ENCODE results near the gene ARHGEF7.
"Not testable (repeated sequence)": the region's sequence is repeated elsewhere in the genome, so short reads cannot be mapped to it uniquely, and the experiment has no call there.

ARHGEF7 gene, protein sequence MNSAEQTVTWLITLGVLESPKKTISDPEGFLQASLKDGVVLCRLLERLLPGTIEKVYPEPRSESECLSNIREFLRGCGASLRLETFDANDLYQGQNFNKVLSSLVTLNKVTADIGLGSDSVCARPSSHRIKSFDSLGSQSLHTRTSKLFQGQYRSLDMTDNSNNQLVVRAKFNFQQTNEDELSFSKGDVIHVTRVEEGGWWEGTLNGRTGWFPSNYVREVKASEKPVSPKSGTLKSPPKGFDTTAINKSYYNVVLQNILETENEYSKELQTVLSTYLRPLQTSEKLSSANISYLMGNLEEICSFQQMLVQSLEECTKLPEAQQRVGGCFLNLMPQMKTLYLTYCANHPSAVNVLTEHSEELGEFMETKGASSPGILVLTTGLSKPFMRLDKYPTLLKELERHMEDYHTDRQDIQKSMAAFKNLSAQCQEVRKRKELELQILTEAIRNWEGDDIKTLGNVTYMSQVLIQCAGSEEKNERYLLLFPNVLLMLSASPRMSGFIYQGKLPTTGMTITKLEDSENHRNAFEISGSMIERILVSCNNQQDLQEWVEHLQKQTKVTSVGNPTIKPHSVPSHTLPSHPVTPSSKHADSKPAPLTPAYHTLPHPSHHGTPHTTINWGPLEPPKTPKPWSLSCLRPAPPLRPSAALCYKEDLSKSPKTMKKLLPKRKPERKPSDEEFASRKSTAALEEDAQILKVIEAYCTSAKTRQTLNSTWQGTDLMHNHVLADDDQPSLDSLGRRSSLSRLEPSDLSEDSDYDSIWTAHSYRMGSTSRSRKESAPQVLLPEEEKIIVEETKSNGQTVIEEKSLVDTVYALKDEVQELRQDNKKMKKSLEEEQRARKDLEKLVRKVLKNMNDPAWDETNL

DNA sequence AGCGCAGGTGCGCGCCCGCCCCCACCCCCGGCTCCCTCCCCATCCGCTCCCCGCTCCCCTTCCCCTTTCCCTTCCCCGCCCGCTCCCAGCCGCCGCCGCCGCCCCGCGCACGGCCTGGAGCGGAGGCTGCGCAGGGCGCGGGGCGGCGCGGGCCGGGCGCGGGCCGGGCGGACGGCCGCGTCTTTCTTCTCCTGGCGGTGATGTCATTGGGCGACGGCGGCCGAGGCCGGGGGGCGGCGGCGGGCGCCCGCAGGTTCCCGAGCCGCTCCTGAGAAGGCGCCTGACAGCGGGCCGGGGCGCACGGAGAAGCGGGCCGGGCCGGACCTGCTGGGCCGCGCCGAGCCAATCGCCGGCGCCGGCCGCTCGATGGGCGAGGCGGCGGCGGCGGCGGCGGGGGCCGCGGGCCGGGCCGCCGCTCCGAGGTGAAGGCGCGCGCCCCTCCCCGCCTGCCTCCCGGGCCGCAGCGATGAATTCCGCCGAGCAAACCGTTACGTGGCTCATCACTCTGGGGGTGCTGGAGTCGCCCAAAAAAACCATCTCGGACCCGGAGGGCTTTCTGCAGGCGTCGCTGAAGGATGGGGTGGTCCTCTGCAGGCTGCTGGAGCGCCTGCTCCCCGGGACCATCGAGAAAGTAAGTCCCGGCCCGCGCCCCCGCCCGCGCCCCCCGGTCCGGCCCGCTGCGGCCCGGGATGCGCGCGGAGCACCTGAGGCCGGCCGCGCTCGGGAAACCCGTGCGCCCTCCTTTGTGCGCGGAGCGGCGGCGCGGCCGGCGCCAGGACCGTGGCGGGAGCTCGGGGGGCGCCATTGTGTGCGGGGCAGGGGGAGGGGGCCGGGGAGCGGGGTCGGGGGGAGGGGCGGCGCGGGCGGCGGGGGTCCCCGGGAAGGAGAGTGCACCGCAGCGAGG is at the start of gene ARHGEF7:
Gene ARHGEF7, plus strand, starts transcription at position 250 of the 904 bp plus-strand sequence. Its CDS starts 217 bp downstream, at position 467.
- no peak for DNase-seq

- DNase-seq, result no peak
Observed at GRCh38 chr13:111065698-111066097, 49.4 kb upstream of the ARHGEF7 start.

GRCh38 chr13:111066544-111066943 is 48.6 kb upstream of the ARHGEF7 start:
- DNase-seq, result no peak

DNA sequence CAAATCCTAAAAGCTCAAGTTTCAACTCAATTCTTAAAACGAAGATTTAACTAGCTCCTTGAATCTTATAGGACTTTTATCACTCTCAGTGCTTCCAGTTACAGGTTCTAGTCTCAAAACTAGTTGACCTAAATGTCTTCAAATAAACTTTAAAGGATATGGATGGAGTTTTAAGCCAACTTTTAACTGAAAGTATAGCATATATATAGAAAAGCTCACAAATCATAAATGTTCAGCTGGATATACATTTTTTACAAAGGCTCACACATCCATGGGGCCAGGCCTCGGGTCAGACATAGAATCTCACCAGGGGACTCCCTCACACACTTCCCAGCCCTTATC is 47.1 kb upstream of the ARHGEF7 start:
- no peak for DNase-seq

DNA sequence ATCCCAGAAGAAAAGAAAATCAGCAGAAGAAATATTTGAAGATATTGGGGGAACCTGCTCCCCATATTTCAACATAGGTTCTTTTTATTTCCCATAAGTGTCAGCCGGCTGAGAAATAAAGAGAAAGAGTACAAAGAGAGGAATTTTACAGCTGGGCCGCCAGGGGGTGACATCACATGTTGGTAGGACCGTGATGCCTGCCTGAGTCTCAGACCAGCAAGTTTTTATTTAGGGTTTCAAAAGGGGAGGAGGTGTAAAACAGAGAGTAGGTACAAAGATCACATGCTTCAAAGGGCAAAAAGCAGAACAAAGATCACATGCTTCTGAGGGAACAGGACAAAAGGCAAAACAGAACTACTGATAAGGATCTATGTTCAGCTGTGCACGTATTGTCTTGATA is 44.0 kb upstream of the ARHGEF7 start:
- not testable (repeated sequence) for DNase-seq

DNA sequence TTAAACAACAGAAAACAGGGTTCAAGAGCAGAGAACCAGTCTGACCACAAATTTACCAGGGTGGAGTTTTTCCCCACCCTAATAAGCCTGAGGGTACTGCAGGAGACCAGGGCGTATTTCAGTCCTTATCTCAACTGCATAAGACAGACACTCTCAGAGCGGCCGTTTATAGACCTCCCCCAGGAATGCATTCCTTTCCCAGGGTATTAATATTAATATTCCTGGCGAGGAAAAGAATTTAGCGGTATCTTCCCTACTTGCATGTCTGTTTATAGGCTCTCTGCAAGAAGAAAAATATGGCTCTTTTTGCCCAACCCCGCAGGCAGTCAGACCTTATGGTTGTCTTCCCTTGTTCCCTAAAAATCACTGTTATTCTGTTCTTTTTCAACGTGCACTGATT is 43.6 kb upstream of the ARHGEF7 start:
- DNase-seq, result not testable (repeated sequence)

GRCh38 chr13:111074826-111075225 is 40.3 kb upstream of the ARHGEF7 start:
- no peak for DNase-seq

- no peak for DNase-seq
Observed at GRCh38 chr13:111076155-111077013, 38.7 kb upstream of the ARHGEF7 start.

- DNase-seq, result no peak
Observed at GRCh38 chr13:111079375-111079774, 35.7 kb upstream of the ARHGEF7 start.

GRCh38 chr13:111080642-111081041 is 34.5 kb upstream of the ARHGEF7 start:
- no peak for DNase-seq

DNA sequence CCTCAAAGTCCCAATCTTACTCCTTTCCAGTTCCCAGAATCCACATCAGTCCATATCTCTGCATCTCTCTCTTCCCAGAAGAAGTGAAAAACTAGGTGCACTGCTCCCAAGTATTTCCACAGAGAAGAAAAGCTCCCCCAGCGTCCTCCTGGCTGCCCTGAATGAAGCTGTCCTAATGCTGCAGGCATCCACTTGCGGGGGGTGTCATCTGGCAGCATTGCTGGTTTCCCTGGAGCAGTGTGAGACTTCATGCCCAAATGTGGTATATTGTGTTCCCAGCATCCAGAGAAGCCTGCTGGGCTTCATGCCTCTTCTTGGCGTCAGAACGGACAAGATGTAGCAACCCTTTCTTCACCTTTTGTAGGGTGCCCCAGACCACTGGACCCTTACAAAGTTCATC is 32.9 kb upstream of the ARHGEF7 start:
- DNase-seq, result no peak

- not testable (repeated sequence) for DNase-seq
Observed at GRCh38 chr13:111082769-111083168, 32.3 kb upstream of the ARHGEF7 start.

DNA sequence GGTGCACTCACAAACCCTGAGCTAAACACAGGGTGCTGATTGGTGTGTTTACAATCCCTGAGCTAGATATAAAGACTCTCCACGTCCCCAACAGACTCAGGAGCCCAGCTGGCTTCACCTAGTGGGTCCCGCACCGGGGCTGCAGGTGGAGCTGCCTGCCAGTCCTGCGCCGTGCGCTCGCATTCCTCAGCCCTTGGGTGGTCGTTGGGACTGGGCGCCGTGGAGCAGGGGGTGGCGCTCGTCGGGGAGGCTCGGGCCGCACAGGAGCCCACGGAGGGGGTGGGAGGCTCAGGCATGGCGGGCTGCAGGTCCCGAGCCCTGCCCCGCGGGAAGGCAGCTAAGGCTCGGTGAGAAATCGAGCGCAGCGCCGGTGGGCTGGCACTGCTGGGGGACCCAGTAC is 31.4 kb upstream of the ARHGEF7 start:
- not testable (repeated sequence) for DNase-seq

- no peak for DNase-seq
Observed at GRCh38 chr13:111090169-111090568, 24.9 kb upstream of the ARHGEF7 start.

GRCh38 chr13:111092685-111093084 is 22.4 kb upstream of the ARHGEF7 start:
- no peak for DNase-seq

DNA sequence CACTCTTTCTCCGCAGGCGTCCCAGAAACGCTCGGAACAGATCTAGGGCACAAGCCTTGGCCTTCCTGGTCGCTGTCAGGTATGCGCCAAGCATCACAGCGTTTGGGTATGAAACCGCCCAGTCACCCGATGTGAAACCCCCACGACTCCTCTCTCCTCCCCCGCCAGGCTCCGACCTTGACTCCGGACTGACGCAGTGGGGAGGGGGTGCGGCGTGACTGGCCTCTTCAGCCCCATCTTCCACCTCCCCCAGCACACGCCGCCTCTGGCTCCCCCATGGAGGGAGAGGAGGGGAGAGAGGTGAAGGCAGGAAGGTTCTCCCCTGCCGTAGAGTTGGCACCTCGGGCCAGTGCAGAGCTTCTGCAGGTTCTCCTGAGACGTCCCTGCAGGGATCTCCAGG is 22.0 kb upstream of the ARHGEF7 start:
- DNase-seq, result no peak

- no peak for DNase-seq
Observed at GRCh38 chr13:111093634-111094033, 21.5 kb upstream of the ARHGEF7 start.

DNA sequence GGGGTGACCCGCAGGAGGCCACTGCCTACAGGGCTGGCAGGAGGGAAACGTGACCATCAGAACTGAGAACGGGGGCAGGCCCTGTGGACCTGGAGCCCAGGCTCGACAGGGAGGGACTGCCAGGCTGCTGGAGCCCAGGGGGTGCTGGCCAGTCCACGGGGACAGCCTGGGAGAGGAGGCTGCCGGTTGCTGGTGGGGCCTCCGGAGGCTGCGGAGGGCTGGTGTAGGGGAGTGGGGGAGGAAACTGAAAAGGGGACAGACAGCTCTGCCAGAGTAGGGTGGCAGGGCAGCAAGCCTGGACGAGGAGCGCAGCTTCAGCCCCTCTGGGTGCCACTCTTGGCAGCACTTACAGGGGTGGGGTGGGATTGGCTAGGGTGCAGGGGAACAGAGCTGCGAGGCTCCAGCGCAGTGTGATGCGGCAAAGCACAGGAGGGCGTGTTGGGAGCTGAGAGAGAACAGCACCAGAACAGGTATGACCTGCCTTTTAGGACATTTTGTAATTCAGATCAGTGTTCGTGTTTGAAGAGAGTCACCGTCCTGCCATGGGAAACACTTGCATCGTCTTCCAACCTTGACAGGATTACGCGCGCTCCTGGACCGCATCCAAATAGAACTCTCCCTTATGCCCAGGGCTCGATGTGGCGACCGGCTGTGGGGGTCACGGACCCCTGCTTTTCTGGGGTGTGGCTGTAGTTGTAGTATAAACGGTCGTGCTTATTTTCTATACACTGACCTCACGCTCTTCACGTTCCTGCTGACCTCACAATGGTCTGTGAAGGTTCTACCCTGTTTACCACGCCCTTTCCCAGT is 19.9 kb upstream of the ARHGEF7 start:
- no peak for DNase-seq

DNA sequence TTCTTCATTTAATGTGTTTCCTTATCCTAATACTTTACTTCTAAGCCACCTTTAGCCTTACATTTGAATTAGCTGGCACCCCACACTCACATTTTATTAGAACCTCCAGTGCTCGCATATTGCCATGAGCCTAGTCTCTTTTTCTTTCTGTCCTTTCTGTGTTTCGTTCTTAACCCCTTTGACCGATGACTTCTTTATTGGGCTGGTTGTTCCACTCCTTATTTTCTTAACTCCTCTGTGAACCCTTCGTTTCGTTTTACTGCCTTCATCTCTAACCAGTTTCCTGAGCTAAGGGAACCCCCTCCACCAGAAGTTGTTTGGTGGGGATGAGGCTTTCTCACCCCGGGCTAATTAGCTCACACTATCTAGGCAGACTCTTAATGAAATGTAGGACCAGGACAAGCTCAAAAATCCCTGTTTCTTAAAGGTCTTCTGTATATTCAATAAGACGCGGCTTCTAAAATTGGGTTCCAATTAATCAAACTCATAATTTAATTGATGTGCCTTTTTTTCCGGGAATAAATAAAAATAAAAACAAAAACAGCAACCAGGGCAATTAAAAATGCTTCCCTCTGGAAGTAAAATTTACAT is 19.1 kb upstream of the ARHGEF7 start:
- DNase-seq, result no peak

DNA sequence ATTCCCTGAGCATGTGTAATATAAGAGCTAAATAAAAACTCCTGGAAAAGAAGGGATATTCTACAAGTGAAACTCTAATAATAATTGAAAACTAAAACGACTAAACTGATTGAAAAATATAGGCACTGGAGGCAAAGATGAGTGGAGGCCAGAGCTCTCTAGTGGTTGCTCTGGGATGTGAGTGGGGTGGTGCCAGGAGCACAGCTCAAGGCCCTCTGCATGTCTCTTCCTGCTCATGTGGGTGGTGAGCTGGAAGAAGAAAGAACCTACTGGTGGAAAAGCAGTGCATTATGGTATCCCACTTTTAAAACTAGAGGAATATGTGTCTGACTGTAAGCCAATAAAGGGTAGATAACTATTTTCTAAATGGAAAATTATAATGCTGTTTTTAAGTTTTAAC is 15.8 kb upstream of the ARHGEF7 start:
- DNase-seq, result no peak

GRCh38 chr13:111110054-111110453 is 5.1 kb upstream of the ARHGEF7 start:
- DNase-seq, result no peak

Measured in NK-92 treated with Interleukin-12 subunit alpha and Interleukin-12 subunit beta, amount 100 ng/mL, for 24 hours (cell line).